NCI-H1092 treated with DMSO at 0.1 percent for 48 hours (cell line): ENCODE results near the gene ZCCHC24.
"Not testable (repeated sequence)": the region's sequence is repeated elsewhere in the genome, so short reads cannot be mapped to it uniquely, and the experiment has no call there.

Experiments
- DNase-seq: peaks from one replicate; lab custom pipeline; 2025; lab: John Stamatoyannopoulos, UW

The ZCCHC24 gene

DNA sequence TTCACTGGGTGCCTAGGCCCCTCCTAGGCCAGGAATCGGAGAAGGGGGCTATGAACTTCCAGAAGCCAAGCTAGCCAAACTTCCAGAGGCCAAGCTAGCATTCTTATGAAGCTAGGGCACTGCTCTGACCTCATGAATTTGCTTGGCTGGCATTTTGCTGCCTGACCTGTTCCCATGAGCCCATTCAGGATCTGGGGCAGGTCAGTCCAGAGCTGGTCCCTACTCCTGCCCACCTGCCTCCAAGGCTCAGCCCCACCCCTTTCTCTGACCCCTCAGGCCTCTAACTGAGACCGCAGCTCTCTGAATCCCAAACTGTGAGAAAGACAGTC is 99.4 kb downstream of the ZCCHC24 start:
- no peak for DNase-seq

DNA sequence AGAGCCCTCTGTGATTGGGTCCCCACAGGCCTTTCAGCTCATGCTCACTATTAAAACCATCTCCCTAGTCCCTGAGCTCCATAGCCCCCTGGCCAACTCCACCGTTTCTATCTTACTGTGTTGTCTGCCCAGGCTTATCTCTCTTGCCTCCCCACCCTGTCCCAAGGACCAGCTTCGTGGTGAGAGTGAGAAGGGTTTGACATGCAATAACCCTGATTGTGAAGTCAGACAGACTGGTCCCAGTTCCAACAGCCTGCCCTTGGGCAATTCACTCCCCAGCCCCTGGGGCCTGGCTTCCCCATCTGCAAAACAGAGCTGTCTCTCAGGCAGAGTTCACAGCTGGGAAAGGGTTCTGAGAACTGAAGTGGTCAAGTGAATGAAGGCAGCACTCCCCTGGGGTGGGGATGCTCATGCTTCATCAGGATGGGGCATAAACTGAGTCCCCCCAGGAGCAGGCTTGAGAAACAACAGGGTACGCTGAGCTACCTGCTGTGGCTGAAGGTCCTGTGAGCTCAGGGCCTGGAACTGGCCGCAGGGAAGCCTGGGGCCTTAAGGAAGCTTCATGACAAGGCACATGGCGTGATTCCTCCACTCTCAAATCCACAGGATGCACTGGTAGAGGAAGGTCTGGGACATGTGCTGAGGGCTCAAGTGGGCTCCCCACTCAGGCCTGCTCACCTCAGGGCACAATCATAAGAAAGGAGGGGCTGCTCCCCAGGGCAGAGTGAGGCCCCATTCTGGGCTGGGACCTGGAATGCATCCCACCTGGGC is 100.0 kb downstream of the ZCCHC24 start:
- no peak for DNase-seq

DNA sequence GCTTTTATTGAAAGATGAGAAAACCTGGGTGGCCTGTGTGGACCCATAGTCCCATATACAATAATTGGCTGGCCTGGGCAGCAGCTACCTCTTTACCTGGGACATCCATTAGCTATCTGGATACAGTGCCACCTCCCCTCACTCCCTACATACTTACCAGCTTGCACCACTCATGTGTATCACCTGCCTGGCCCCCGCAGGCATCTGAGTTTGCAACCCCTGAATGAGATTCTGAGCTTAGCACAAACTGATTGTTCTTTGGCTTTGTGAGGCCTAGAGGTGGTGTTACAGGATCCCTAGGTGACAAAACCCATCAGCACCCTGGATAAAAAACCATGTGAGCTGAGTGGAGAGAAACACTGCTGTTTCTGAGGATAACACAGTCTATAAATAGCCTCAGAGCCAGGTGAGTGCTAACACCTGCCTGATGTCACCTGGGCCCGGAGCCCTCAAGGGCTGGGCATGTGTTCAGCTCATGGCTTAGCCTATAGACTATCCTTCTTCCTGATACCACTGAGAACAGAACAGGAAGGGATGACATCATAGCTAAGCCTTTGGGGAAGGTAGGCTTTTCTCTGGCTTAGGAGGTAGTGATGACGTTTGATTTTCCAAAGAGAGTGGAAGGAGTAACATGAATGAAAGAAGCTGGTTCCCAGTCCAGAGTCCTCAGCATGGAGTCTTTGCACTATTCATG is 100.8 kb downstream of the ZCCHC24 start:
- DNase-seq: peak; percentile 2

DNA sequence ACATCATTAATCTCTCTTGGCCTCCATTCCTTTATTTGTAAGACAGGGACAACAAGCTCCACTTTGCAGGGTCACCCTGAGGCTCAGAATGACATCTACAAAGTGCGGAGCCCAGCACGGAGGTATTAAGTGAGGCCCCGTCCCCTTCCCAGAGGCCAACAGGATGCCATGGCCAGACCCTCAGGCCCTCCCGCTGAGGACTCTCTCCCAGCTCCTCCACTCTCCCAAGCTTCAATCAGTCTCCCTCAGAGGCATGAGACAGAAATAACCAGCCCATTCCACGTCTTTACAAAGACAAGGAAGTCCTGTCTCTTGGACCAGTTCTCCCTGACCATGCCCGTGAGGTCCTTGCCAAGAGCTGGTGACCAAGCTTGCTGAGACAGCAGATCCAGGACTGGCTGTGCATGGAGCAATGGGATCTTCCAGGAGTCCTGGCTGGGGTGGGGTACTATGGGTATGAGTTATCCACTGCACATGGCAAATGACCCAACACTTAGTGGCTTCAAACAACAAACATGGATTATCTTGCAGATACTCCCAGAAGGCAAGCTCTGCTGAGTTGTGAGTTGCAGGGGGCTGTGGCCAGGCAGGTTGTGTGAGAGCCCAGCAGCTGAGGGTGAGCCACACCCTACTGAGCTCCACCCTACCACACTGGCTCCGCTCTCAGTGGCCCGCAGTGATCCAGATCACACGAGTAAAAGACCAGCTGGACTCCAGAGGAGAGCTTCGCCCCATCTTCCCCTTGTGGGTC is 102.4 kb downstream of the ZCCHC24 start:
- DNase-seq: no peak

DNA sequence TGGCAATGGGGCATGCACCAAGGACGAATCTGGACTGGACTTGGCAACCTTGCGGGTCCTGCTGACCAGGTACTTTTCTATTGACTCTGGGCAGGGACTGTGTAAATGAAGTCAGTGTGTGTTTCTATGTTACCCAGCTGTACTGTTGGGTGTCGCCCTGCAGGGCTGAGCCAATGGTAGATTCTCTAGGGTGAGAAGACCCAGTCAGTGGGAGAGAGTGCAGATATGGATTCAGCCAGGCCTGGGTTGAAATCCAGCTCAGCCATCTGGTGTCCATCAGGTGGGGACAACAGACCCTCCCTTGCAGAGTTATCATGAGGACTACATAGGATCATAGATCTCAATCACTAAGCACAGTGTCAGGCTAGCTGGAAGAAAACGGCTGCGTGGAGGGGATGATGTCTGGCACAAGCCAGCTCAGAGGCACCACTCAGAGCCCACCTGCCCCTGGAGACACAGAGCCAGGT is 103.1 kb downstream of the ZCCHC24 start:
- no peak for DNase-seq

DNA sequence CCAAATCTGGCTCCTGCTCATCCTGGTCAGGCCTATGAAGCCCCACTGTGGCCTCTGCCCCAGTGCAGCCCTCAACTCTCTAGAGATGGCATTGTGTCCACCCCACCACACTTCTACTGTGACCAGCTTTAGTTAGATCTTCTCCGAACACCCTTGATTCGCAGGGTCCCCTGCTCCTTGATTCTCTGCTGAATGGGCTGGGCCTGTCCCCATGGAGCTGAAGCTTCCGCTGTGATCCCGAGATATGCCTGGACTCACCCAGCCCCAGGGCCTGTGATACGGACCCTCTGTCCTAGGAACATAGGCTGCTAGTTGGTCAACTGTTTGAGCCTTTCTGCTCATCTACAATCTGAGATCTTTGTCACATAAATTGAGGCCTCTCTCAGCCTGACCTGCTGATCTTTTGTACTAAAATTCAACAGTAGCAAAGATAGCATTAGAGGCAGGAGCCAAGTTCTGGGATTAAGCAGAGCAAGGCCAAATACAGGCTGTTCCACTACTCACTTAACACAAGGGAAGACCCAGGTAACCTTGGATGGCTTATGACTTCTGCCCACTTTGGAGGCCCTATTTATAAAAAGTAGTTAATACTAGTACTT is 104.7 kb downstream of the ZCCHC24 start:
- no peak for DNase-seq

DNA sequence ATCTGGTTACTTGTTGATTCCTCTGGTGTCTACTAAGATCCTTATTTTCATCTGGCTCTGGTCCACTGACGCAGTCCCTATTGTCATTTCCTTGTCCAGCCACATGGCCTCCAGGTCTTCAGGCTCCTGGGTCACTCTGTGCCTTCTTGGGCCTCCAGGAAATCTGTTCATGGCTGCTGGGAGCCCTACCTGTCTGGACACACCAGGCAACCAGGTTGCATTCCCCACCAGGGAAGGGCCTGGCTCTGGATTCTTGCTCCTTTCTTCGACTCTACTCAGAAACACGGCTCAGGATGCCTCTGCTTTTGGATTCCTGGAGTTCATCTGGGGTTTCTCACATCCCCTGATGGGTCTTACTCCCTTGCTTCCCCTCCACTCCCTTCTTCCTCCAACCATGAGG is 106.2 kb downstream of the ZCCHC24 start:
- no peak for DNase-seq

DNA sequence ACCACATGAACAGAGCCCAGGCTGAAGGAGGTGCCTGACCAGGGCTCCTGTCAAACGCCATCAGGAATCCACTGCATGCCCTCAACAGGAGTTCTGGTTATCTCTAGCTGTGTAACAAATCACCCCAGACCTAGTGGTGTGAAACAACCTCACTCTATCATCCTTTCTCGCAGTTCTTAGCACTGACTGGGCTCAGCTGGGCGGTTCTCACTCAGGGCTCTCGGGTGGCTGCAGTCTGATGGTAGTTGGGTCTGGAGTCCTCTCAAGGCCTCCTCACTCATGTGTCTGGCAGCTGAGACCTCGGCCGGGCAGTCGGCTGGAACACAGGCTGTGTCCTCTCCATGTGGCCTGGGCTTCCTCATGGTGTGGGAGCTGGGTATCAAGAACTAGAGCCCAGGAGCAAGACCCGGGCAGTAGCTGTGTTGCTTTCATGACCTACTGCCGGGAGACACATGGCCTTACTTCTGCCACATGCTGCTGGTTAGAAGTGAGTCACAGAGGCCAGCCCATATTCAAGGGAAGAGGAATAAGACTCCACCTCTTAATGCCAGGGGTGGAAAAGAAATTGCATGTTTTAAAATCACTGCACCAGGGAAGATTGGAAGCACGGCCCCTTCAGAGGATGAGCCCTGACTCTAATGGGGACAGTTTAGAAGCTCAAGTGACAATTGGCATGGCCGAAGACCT is 107.5 kb downstream of the ZCCHC24 start:
- DNase-seq: not testable (repeated sequence)

DNA sequence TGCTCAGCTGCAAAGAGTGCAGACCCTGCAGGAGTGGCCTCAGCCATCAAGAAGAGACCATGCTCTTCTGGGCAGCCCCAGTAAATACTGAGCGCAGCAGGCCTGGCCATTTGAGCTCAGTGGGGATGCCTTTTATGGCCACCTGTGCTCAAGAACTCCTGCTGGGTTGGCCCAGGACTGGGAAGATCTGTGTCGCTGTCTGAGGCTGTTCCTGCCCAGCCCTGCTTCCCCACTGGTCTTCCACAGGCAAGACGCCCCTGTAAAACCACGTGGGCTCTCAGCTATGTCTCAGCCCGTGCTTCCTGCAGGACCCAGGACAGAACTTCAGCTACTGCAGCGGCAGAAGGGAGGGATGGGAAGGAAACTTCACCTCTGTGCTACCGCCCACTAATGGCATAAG is 108.7 kb downstream of the ZCCHC24 start:
- DNase-seq: peak; percentile 22

DNA sequence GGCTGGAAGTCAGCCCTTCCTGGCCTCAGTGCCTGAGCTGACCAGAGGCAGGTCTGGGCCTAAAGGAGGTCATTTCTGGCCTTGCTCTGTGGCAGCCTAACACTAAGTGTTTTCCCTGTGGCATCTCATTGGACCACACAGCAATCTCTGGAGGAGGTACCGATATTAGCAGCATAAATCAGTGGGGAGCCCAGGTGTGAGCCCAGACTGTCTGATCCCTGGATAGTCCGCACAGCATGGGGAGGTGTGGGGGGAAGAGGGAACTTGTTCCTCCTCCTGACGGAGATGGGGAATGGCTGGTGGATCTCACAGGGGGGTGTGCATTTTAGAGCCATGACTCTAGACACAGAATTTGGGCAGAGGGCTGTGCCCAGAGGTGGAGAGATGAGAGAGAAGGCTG is 109.1 kb downstream of the ZCCHC24 start:
- DNase-seq: no peak

DNA sequence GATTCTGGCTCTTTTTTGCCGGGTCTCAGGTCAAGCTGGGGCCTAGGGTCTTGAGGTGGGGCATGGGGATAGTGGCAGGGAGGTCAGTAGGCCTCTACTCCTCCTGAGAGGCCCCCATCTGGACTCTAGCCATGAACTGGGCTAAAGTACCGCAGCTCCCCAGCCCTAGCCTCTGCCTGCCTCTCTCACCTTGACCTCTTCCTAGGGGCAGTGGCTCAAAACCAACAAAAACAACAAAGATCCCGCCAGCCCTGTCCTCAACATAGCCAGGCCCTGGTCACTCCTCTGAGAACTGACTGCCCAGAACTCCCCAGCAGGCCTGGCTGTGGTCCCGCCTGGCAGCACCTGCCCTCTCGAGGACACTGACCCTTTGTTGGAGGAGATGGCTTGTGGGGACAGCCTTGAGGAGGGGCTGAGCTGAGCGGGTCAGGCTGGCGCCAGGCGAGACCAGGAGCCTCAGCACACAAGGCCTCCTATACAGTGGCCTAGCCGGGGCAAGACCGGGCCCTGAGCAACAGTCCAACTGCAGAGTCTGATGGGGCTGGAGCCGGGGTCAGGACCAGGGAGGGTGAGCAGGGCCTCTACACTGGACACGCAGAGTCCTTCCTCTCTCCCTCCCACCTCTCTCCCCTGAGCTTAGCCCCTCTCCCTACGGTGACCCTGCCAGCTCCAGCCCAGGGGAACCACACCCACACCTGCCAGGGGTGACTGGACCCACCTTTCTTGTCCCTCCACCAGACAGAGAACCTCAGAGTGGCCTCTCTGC is 109.8 kb downstream of the ZCCHC24 start:
- DNase-seq: no peak

DNA sequence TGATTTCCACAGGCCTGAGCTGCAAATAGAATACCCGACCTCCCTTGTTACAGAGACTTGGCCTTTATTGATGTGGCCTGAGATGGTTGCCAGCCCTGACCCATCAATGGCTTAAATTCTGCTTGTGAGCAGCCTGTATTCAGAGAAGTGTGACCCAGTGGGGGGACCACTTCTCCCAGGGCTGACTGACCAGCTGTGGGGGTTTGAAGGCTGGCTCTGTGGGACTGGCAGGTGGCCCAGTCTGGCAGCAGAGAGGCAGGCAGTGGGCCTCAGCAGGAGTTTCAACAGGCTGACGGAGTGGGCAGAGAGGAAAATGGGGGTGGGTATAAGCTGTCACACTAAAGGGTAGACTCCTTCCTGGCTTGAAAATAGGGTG is 110.3 kb downstream of the ZCCHC24 start:
- DNase-seq: peak; percentile 32

DNA sequence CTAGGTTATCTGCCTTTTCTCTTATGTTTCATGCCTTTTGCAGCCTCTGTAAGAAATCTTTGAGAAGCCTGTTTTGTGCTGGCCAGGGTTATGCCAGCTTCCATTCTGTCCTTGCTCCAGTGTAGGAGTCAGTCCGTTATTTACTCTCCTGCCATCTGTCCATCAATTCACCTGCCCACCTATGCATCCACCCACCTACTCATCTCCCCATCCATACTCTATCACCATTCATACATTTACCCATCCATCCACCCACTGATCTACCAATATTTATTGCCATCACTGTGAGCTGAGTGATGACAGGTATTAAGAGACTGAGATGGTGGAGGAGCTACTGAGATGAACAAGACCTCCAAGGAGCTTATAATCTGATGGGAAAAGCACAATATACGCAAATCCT is 110.9 kb downstream of the ZCCHC24 start:
- no peak for DNase-seq

DNA sequence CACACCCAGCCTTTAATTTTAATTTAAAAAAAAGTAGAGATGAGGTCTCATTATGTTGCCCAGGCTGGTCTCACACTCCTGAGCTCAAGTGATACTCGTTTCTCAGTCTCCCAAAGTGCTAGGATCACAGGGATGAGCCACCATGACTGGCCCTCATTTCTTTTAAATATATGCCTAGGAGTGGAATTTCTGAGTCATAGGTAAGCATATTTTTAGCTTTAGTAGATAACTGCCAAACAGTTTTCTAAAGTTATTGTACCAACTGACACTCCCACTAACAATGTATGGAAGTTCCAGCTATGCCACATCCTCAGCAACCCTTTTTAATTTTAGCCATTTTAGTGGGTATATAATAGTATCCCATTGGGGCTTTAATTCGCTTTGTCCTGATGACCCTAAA is 111.9 kb downstream of the ZCCHC24 start:
- DNase-seq: no peak

DNA sequence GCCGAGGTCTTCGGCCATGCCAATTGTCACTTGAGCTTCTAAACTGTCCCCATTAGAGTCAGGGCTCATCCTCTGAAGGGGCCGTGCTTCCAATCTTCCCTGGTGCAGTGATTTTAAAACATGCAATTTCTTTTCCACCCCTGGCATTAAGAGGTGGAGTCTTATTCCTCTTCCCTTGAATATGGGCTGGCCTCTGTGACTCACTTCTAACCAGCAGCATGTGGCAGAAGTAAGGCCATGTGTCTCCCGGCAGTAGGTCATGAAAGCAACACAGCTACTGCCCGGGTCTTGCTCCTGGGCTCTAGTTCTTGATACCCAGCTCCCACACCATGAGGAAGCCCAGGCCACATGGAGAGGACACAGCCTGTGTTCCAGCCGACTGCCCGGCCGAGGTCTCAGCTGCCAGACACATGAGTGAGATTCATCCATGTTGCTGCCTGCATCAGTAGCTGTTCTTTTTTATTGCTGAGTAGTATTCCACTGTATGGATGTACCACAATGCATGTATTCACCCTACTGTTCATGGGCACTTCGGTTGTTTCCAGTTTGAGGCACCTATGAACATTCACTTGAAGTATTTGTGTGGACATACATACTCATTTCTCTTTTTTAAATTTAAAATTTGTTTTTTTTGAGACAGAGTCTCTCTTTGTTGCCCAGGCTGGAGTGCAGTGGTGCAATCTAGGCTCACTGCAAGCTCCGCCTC is 112.7 kb downstream of the ZCCHC24 start:
- DNase-seq: not testable (repeated sequence)
